ENCODE measurements around the gene MXRA7.

- TF ChIP-seq CTCF (IDR thresholded peaks at IDR 0.05) (no peak), POLR2AphosphoS5 (IDR thresholded peaks at IDR 0.05) (no peak), POLR2A (IDR thresholded peaks at IDR 0.05) (no peak), EP300 (IDR thresholded peaks at IDR 0.05) (no peak)
Measured at GRCh38 chr17:76633628-76634328, 77.0 kb downstream of the MXRA7 start.
